Measurements from ENCODE around the gene SLC10A6. TPM values are rescaled to one million over a fixed set of nuclear protein-coding genes. Genes with fewer than 3 reads are reported as not detected.

SLC10A6 gene
- total RNA-seq, 2 experiments from 2014 or later: not detected

DNA sequence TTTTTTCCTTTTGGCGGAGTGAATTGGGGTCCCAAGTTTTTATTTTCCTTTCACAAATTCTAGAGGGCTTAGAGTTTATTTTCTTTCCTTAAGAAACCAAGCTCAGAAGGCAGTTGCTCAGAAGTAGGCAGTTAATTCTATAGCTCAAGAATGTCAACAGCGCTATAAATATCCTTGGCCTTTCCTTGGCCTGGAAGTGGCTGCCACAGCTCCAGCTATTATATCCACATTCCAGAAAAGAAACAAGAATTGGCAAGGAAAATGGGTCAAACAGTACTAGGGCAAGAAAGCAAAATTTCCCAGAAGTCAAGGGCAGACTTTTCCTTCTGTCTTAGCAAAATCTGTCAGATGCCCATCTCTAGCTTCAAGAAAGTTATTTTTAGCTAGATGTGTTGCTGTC lies 31.0 kb downstream of the SLC10A6 start:
- Mint-ChIP-seq H3K4me1 (ENCODE audit: low read depth) (no peaks in the 10 kb centered on the region), H3K9me3 (ENCODE audit: insufficient read depth) (peaks cover 5% of the 10 kb centered on the region), H3K4me3 (no peak overlapping the region), H3K27me3 (ENCODE audit: low read depth) (no peaks in the 10 kb centered on the region), H3K27ac (no peak overlapping the region), H3K36me3 (ENCODE audit: low read depth) (no peaks in the 10 kb centered on the region)
- no peak for DNase-seq
- ChIA-PET POLR2A (no interaction called here), CTCF (no interaction called here)
- no peak for ATAC-seq

GRCh38 chr4:86816501-86817273 lies 32.5 kb downstream of the SLC10A6 start:
- Mint-ChIP-seq H3K27me3 (ENCODE audit: low read depth) (no peaks in the 10 kb centered on the region), H3K36me3 (ENCODE audit: low read depth) (no peaks in the 10 kb centered on the region), H3K4me1 (ENCODE audit: low read depth) (no peaks in the 10 kb centered on the region), H3K27ac (no peak overlapping the region), H3K4me3 (no peak overlapping the region), H3K9me3 (ENCODE audit: insufficient read depth) (peaks cover 5% of the 10 kb centered on the region)
- ChIA-PET CTCF (no interaction called here), POLR2A (no interaction called here)
- no peak for ATAC-seq
- no peak for DNase-seq

DNA sequence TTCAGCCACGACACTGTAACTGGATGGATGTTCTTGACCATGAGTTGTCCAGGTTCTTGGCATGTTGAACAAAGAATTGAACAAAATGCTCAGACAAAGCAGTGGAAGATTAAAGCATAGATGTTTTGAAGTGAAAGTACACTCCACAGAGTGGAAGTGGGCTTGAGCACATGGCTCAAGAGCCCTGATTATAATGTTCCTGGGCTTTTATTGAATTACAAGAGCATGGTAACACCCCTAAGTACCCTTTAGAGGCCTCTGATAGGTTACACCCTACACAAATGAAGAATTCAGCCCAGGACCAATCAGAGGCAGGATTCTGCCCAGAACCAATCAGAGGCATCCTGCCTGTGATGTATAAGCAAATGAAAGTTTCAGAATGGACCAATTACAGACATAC lies 33.5 kb downstream of the SLC10A6 start:
- ChIA-PET POLR2A (no interaction called here), CTCF (interaction anchor here (1.2 kb wide), 1 partner anchor 317 kb away, joined by 4 read pairs; no protein-coding TSS in a partner anchor)
- DNase-seq (no peak), ATAC-seq (no peak)
- no peak overlapping the region for H3K27ac Mint-ChIP-seq
- H3K9me3 Mint-ChIP-seq (ENCODE audit: insufficient read depth): peaks cover 5% of the 10 kb centered on the region
- H3K36me3 Mint-ChIP-seq (ENCODE audit: low read depth): no peaks in the 10 kb centered on the region
- no peaks in the 10 kb centered on the region for H3K27me3 Mint-ChIP-seq (ENCODE audit: low read depth)
- no peaks in the 10 kb centered on the region for H3K4me1 Mint-ChIP-seq (ENCODE audit: low read depth)
- H3K4me3 Mint-ChIP-seq: no peak overlapping the region

DNA sequence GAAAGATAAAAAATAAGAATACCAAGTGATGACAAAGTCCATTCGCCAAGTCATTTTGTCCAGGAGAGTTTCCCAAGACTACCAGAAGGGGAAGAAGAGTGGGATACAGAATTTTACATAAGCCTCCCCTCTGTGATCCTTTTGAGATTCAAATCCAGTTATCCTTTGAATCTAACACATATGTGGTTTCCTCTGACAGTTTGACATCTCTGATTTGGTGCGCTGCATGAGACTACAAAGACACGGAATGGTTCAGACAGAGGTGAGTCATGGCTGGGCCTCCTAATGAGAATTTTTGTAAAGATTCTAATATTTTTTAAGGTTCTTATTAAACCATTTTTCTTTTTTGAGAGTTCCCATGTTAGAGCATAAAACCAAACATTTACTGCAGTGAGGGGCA lies 38.3 kb downstream of the SLC10A6 start:
- no peak overlapping the region for H3K27ac Mint-ChIP-seq
- no peaks in the 10 kb centered on the region for H3K9me3 Mint-ChIP-seq (ENCODE audit: insufficient read depth)
- no peak overlapping the region for H3K4me3 Mint-ChIP-seq
- H3K4me1 Mint-ChIP-seq (ENCODE audit: low read depth): no peaks in the 10 kb centered on the region
- H3K36me3 Mint-ChIP-seq (ENCODE audit: low read depth): no peaks in the 10 kb centered on the region
- POLR2A ChIA-PET: no interaction called here
- ATAC-seq: no peak
- no peaks in the 10 kb centered on the region for H3K27me3 Mint-ChIP-seq (ENCODE audit: low read depth)
- CTCF ChIA-PET: no interaction called here
- DNase-seq: no peak

- no peaks in the 10 kb centered on the region for H3K36me3 Mint-ChIP-seq (ENCODE audit: low read depth)
- no peak overlapping the region for H3K27ac Mint-ChIP-seq
- DNase-seq (no peak), ATAC-seq (no peak)
- no peaks in the 10 kb centered on the region for H3K9me3 Mint-ChIP-seq (ENCODE audit: insufficient read depth)
- CTCF ChIA-PET: no interaction called here
- H3K4me3 Mint-ChIP-seq: no peak overlapping the region
- POLR2A ChIA-PET: no interaction called here
- H3K4me1 Mint-ChIP-seq (ENCODE audit: low read depth): no peaks in the 10 kb centered on the region
- no peaks in the 10 kb centered on the region for H3K27me3 Mint-ChIP-seq (ENCODE audit: low read depth)
Measured at GRCh38 chr4:86809809-86810208, 39.4 kb downstream of the SLC10A6 start.

- H3K36me3 Mint-ChIP-seq (ENCODE audit: low read depth): no peaks in the 10 kb centered on the region
- no peak for ATAC-seq
Measured at GRCh38 chr4:86791126-86791525, 58.1 kb downstream of the SLC10A6 start.

GRCh38 chr4:86788826-86789225 lies 60.4 kb downstream of the SLC10A6 start:
- no peaks in the 10 kb centered on the region for H3K36me3 Mint-ChIP-seq (ENCODE audit: low read depth)
- no peaks in the 10 kb centered on the region for H3K9me3 Mint-ChIP-seq (ENCODE audit: insufficient read depth)
- no peaks in the 10 kb centered on the region for H3K4me1 Mint-ChIP-seq (ENCODE audit: low read depth)
- ATAC-seq (no peak), DNase-seq (no peak)
- ChIA-PET CTCF (no interaction called here), POLR2A (no interaction called here)
- no peak overlapping the region for H3K27ac Mint-ChIP-seq
- no peak overlapping the region for H3K4me3 Mint-ChIP-seq
- H3K27me3 Mint-ChIP-seq (ENCODE audit: low read depth): no peaks in the 10 kb centered on the region

More at GRCh38 chr4:86791126-86791525, 58.1 kb downstream of the SLC10A6 start:
- H3K27me3 Mint-ChIP-seq (ENCODE audit: low read depth): peaks cover 2% of the 10 kb centered on the region
- H3K4me1 Mint-ChIP-seq (ENCODE audit: low read depth): no peaks in the 10 kb centered on the region
- no peak overlapping the region for H3K27ac Mint-ChIP-seq
- H3K9me3 Mint-ChIP-seq (ENCODE audit: insufficient read depth): no peaks in the 10 kb centered on the region
- H3K4me3 Mint-ChIP-seq: no peak overlapping the region
- CTCF ChIA-PET: interaction anchor here (1.2 kb wide), 1 partner anchor 34 kb away, joined by 3 read pairs; no protein-coding TSS in a partner anchor
- DNase-seq: no peak
- POLR2A ChIA-PET: no interaction called here

- ATAC-seq (no peak), DNase-seq (no peak)
- Mint-ChIP-seq H3K4me3 (no peak overlapping the region), H3K9me3 (ENCODE audit: insufficient read depth) (no peaks in the 10 kb centered on the region), H3K27me3 (ENCODE audit: low read depth) (peaks cover 2% of the 10 kb centered on the region), H3K27ac (no peak overlapping the region), H3K36me3 (ENCODE audit: low read depth) (no peaks in the 10 kb centered on the region), H3K4me1 (ENCODE audit: low read depth) (no peaks in the 10 kb centered on the region)
- CTCF ChIA-PET: no interaction called here
- POLR2A ChIA-PET: no interaction called here
Measured at GRCh38 chr4:86778175-86778574, 71.0 kb downstream of the SLC10A6 start.

GRCh38 chr4:86775061-86775460 lies 74.1 kb downstream of the SLC10A6 start:
- no peak for ATAC-seq
- CTCF ChIA-PET: no interaction called here
- Mint-ChIP-seq H3K36me3 (ENCODE audit: low read depth) (no peaks in the 10 kb centered on the region), H3K4me3 (no peak overlapping the region), H3K27ac (no peak overlapping the region), H3K27me3 (ENCODE audit: low read depth) (peaks cover 2% of the 10 kb centered on the region), H3K4me1 (ENCODE audit: low read depth) (no peaks in the 10 kb centered on the region), H3K9me3 (ENCODE audit: insufficient read depth) (no peaks in the 10 kb centered on the region)
- no peak for DNase-seq
- POLR2A ChIA-PET: no interaction called here

Other genes with a start within 250 kb of the SLC10A6 start
- under 1 TPM in 1 of 2 experiments, not detected in 1; 0.37 TPM for gene C4orf36, start 43.0 kb upstream of the SLC10A6 start, total RNA-seq
- gene AFF1, start 85.6 kb upstream of the SLC10A6 start, total RNA-seq: 10 to 100 TPM; 47.8 to 51.6 TPM

Data from activated CD8-positive, alpha-beta T cell treated with anti-CD3 and anti-CD28 coated beads, Interleukin-2, amount 10 ng/mL, durations not matched to agents 7 days and 5 days (primary cell).